ENCODE results near the gene GRM1.

Gene GRM1

DNA sequence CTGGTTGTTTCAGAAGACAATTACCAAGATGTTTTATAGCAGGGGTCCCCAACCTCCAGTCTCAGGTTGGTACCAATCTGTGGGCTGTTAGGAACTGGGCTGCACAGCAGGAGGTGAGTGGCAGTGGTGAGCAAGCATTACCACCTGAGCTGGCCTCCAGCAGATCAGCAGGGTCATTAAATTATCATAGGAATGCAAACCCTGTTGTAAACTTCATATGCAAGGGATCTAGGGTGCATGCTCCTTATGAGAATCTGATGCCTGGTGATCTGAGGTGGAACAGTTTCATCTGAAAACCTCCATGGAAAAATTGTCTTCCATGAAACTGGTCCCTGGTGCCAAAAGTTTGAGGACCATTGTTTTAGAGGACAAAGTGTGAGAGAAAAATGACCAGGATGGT, 240.6 kb downstream of the GRM1 start:
- DNase-seq: no peak

DNA sequence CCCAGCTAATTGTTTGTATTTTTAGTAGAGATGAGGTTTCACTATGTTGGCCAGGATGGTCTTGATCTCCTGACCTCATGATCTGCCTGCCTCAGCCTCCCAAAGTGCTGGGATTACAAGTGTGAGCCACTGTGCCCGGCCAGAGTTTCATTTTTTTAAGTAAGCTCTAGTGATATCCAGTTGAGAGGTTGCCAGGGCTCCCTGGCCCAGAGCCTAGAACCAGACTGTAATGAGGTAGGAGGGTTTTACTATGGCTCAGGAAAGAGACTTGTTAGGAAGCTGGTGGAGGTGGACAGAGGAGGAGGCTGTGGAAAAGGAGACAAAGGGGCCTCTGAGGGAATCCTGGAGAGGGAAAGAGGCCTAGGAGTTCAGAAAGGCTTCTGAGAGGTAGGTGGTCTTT, 242.3 kb downstream of the GRM1 start:
- DNase-seq: peak in 28 of 58 donors; percentile 0 to 47 (median 10)

DNA sequence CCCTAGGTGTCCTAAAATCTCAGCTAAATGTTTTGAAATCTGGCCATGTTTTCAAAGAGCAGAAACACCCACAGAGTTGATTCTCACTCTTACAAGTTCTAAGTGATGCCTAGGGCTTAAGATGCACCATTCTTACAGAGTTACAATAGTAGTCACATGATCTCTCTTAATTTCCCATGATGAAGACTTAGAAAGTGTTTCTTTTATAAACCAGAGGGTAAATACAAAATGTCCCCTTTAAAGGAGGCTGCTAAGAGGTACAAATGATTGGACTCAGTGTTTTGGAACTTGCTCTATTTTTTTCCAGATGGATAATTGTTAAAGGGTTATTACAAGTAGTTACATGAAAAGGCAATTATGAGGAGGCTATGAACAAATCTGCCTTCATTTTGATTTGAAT, 244.6 kb downstream of the GRM1 start:
- no peak for DNase-seq

DNA sequence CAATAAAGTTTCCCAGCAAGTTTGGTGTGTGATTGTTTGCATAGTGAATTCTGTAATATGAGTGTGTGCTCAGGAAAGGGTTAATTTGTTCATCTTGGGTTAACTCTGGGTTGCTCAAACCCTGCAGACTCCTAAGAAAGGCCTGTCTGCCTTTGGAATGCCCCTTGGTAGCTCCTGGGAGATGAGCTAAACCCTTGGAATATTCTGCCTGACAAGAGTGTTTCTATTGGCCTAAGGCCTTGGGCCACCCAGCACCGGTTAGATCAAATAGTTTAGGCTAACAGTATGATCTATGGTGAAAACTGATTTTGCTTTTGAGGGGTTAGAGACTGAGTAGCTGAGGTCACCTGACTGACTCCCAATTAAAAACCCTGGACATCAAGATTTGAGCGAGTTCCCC, 248.3 kb downstream of the GRM1 start:
- no peak for DNase-seq

DNA sequence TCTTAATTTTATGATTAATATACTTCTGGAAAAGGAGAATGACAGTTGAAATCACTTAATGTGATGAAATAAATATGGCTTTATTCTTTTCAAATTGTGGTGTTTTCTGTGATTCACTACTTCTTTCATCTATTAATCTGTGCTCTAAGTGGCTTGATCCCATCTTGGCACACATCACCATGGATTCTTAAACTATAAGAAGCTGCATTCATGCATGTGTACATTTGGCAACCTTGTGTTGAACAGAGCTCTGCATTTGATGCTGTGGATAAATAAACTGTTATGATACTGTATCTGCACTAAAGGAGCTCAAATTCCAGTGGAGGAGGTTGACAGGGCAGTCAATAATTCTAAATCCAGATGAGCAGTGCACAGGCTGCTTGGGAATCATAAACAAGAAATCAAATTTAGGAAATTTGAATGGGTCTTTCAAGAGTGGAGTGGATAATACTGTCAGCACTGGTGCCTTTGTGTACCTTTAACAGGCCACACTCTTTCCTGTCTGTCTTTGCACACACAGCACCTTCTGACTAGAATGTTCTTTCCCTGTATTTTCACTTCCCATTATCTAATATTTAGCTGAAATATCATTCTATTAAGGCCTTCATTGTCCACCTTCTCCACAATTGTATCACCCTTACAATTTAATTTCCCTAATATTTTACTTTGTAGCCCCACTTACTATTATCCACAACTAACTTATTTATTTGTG, 252.9 kb downstream of the GRM1 start:
- DNase-seq: no peak

DNA sequence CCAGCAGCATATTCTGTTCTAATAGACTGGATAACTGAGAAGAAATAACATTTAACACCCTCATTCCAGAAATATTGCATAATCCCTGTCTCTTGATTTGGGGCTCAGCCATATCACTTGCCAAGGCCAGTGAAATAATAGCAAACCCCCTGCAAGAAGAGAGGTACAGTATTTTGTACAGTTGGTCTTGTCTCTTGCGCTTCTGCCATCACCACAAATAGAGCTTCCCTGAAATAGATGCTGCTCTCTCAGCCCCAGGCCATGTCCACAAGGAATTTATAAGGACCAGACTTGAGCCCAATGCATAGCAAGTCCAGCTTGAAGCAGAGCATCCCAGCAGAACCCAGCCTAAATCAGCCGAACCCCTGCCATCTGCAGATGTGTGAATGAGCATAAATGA, 254.0 kb downstream of the GRM1 start:
- no peak for DNase-seq

DNA sequence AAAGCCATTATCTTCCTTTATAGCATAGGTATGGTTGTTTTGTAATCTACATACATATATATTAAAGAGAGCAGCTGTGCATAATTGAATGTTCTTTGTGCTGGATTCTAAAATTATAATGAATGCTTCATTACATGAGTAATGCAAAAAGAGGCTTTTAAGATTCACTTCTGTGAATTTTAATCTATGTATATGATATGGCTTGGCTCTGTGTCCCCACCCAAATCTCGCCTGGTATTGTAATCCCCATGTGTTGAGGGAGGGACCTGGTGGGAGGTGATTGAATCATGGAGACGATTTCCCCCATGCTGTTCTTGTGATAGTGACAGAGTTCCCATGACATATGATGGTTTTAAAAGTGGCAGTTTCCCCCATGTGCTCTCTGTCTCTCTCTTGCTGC, 255.4 kb downstream of the GRM1 start:
- DNase-seq: no peak

DNA sequence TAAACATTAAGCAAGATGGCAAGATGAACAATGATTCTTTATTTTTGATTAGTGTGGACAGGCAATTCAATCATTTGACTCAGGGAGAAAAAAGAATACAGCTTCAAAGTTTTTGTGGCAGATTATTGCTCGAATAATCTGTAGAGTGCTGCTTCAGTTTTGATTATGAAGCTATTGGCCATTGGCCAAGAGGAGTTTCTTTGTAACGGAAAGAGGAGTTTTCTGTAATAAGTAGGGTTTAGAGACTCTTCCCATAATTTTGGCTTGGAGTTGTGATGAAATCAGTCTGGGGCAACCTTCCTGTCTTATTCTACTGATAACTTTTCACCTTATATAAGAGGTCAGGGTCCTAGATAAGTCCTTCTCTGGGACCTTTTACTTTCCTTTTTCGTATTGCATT, 258.1 kb downstream of the GRM1 start:
- DNase-seq: no peak

DNA sequence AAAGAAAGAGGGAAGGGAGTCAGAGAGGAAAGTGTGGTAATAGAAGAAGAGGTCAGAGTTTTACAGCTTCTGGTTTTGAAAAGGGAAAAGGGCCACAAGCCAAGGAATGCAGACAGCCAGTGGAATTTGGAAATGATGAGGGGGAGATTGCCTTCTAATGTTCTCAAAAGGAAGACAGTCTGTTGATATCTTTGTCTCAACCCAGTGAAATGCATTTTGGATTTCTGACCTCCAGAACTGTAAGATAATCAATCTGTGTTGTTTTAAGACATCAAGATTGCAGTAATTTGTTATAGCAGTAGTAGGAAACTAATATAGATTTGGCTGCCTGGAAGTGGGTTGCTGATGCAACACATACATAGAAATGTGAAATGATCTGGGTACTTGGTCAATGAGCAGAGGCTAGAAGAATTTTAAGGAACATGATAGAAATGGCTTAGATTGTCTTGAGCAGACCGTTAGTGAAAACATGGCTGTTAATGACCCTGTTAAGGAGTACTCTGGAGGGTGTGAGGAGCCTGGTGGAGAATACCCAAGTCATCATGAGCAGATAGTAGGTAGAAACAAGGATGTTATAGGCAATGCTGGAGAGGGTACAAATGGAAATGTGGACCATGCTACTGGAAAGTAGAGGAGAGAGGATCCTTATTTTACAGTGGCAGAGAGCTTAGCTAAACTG, 259.0 kb downstream of the GRM1 start:
- DNase-seq: no peak

DNA sequence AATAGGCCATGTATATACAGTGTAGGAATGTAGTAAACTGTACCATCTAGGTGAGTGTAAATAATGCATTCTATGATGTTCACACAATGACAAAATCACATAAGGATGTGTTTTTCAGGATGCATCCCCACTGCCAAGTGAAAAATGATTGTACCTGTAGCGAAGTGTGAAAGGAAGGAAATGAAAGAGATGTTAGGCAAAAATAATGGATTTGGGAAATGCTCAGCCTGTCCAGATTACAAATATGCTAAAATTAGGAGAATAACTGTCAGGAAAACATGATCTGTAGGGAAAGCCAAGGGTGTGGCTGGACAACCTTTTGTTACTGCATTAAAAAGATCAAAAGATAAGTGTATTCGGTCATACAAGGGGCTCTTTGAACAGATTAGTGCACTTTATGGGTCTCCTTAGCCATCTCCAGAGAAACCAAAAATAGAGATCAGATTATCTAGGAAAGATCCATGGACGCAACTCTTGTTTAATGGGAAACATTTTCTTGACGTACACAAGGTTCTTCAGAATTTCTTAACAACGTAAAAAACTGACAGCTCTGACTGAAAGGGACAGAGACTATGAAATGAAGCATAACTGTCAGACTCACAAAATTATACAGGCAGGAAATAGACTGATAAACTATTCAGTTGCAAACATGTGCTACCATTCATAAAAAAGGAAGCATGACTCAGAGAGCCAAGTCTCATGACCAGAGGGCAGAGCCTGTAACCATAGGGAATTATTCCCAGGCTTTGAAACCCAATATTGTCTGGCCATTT, 261.1 kb downstream of the GRM1 start:
- DNase-seq: no peak

DNA sequence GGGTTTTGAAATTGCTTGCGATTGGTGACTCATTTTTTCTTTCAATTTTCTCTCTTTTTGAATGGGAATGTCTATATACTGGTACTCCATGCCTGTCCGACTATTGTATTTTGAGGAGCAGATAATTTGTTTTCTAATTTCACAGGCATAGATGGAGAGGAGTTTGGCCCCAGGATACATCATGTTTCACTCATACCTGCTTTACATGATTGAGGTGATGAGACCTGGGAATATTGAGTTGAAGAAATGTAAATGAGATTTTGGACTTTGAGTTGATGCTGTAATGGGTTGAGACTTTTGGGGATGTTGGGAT, 261.7 kb downstream of the GRM1 start:
- no peak for DNase-seq

DNA sequence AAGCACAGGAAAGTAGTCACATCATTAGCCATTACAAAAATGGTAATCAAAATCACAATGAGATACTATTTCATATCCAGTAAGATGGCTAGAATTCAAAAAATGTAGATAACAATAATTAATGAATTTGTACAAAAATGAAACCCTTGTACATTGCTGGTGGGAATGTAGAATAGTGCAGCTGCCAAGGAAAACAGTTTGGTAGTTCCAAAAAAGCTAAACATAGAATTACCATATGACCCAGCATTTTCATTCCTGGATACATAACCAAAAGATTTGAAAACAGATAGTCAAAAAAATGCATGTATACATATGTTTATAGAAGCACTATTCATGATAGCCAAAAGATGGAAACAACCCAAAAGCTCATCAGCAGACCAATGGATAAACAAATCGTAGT, 263.6 kb downstream of the GRM1 start:
- no peak for DNase-seq

DNA sequence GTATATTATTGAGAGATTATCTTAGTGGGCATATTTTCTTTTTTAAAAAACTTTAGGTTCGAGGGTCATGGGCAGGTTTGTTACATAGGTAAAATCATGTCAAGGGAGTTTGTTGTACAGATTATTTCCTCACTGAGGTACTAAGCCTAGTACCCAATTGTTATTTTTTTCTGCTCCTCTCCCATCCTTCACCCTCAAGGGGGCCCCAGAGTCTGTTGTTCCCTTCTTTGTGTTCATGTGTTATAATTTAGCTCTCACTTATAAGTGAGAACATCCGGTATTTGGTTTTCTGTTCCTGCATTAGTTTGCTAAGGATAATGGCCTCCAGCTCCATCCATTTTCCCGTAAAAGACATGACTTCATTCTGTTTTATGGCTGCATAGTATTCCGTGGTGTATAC, 266.8 kb downstream of the GRM1 start:
- DNase-seq: no peak

DNA sequence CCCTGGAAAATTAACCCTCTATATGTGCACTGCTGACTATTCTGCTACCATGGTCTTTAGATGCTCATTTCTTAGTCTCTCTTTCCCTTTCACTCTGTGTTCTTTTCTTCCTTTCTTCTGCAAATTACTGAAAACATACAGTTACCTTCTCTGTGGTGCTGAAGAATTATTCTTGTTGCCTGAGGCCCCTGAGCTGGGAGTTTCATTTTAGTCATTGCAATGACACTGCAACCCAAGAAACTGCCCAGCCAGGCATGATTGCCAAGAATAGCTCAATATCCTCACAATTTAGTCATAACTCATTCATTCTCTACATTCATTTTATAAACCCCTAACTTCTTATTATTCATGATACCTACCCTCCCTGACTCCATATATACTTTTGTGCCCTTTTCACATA, 269.0 kb downstream of the GRM1 start:
- DNase-seq: no peak

DNA sequence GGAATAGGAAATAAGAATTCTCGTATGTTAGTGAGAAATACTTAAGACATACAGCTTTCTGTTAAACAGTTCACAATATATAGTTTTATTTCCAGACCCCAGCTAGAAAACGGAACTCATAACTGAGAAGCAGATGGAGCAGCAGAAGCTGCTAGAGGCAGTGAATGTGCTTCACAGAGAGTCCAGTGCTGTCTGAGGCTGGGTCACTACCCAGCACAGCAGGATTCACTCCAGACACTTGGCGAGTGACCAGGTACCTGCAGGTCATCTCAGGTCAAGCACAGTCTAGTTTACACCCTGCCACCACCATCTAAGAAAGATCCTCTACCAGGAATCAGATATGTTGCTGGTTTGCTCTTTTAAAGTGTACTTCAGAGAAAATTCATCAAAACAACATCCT, 271.7 kb downstream of the GRM1 start:
- no peak for DNase-seq

DNA sequence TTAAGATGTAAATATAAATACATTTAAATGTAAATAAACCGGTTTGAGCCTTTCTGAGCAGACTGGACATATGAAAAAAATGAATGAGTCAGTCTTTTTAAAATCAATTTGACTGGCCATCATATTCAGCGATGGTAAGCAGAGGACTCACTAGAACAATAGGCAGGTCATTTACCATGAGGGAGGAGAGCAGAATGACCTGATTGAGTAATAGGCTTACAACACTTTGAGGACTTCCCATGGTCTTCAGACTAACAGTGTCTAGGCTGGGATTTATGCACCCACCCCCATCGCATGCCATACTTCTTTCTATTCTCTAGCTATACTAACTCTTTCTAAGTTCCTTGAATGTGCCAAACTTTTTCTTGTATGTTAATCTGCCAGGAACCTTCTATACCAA, 272.9 kb downstream of the GRM1 start:
- DNase-seq: no peak

DNA sequence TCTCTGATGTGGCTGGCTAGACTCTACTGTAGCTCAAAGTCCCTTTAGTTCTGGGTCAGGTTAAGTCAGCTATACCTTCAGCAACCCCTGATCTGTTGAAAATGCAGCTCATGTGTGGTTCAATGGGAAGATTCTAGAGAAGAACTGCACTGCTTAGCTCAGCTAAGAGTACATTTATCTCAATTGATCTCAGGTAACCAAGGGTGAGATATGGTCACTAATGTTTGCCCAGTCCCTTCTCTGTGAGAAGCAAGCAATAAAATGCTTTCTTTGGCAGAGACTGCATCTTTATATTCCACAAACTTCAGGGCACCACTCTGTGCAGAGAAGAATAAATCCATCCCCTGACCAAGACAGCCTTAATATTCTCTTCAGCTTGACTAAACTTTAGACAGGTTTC, 274.1 kb downstream of the GRM1 start:
- DNase-seq: no peak

DNA sequence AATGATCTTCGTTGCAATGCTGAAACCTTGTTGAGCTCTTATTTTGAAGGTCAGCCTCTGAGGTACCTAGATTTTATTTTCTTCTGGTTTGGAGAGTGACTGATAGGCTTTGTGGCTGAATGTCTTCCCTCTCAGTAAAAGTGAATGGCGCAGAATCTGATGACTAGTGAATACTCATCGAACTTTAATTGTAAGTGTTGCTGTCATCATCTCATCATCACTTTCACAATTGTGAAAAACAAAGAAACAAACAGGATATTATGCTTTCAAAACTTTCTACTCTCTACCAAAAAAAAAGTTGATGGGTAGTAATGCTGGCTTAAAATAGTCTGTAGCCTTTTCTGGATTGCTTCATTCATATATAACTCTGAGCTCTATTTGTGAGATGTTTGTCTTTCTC, 275.3 kb downstream of the GRM1 start:
- DNase-seq: no peak

DNA sequence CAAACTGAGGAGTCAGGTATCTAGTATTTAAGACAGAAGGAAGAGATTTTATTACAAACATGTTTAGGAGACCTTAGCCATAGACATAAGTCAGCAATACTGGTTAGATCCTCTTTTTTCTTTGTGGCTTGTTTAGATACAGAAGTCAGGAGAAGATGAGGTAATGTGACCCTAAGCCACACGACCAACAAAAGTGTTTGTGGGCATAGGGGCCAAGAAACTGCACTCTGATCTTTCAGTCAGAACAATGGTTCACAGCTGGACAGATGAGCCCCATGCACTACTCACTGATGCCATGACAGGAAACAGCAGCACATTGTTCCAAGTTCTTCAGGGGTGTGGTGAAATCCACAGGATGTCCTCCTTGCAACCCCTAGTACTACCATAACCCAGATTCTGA, 276.2 kb downstream of the GRM1 start:
- peak in 1 of 58 donors; percentile 10 for DNase-seq

DNA sequence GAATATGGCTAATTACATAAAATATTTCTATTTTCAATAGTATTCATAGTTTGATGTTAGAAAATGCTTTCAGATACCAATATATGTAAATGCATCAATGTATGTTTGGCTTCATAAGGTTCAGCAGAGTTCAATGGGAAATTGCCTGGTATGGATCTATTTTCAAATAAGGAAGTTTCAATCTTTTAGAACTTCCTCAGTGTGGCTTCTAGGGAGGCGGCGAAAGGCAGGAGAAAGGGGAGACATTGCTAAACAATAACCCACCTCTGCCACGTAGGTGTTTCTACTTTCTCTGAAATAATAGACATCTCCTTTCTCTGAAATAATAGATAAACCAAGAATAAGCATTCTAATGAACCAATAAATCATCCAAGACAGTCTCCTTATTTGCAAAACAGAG, 277.1 kb downstream of the GRM1 start:
- DNase-seq: no peak

DNA sequence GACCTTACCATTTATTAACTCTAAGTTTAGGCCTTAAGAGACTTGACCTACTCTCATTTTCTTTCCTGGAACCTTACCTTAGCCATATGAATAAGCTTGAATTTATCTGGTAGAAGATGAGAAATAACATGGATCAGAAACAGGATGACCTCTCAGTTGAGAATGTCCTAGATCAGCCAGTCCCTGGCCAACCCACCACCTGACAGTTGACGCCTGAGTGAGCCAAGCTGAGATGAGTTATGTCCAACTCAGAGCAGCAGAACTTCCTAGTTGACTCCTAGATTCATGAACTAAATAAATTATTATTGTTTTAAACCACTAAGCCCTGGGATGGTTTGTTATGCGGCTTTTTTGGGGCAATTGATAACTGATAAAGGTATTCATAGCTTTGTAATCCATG, 281.8 kb downstream of the GRM1 start:
- no peak for DNase-seq

DNA sequence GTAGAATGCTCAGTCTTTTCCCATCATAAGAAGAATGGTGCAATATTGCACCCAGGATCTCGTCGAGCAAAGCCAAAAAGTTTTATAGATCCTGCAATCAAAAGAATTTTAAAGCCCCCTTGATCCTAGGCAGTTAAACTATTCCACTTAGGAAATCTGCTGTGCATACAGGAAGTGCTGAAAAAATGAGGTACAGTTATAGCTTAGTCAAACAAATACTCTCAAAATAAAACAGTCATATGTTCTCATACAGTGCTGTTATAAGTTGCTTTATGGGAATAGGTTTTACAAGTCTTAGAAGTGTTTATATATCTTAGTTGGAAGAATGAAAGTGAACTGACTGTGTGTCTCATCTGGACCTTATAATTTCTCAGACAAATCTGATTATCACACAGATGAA, 282.2 kb downstream of the GRM1 start:
- DNase-seq: no peak

DNA sequence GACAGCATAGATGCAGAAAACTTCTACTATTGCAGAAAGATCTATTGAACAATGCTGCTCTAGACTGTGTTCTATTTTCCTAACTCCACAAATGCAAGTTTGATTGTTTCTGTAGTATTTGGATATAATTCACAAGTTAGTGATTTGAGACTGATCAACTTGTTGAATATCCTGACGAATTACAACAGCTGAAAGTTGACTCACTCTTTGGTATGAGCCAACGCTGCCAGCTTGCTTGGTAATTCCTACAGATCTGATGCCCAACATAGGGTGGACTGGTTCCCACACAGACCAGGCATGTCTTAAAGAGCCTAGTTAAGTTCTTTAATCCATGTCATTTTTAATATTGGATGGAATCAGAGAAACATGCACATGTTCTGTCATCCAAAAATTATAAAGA, 283.7 kb downstream of the GRM1 start:
- no peak for DNase-seq
